HEK293 (cell line): ENCODE measurements around the gene HBZ.

Experiments used
- ZNF138 ChIP-seq: fragments of 450-650 bp; formaldehyde crosslinking; IDR thresholded peaks from 2 replicates; pipeline ENCODE4 v1.5.1; 2016; ENCODE audit warnings: missing biosample characterization, missing genetic modification characterization, borderline replicate concordance
- ZNF169 ChIP-seq: fragments of 450-650 bp; formaldehyde crosslinking; IDR thresholded peaks from 2 replicates; pipeline ENCODE4 v1.5.1; 2016; ENCODE audit warnings: missing biosample characterization, missing genetic modification characterization
- ZNF510 ChIP-seq: fragments of 450-650 bp; formaldehyde crosslinking; IDR thresholded peaks from 2 replicates; pipeline ENCODE4 v1.5.1; 2018; ENCODE audit warnings: mild to moderate bottlenecking, missing genetic modification characterization, missing biosample characterization; ENCODE audit not compliant: insufficient replicate concordance
- ZNF521 ChIP-seq: fragments of 450-650 bp; formaldehyde crosslinking; IDR thresholded peaks from 2 replicates; pipeline ENCODE4 v1.5.1; 2017; ENCODE audit warnings: missing biosample characterization, mild to moderate bottlenecking, missing genetic modification characterization
- TF ChIP-seq, protein P1 (sequence below): fragments of 450-650 bp; formaldehyde crosslinking; IDR thresholded peaks from 2 replicates; pipeline ENCODE4 v1.5.1; 2016; ENCODE audit warnings: missing biosample characterization, missing genetic modification characterization

DNA sequence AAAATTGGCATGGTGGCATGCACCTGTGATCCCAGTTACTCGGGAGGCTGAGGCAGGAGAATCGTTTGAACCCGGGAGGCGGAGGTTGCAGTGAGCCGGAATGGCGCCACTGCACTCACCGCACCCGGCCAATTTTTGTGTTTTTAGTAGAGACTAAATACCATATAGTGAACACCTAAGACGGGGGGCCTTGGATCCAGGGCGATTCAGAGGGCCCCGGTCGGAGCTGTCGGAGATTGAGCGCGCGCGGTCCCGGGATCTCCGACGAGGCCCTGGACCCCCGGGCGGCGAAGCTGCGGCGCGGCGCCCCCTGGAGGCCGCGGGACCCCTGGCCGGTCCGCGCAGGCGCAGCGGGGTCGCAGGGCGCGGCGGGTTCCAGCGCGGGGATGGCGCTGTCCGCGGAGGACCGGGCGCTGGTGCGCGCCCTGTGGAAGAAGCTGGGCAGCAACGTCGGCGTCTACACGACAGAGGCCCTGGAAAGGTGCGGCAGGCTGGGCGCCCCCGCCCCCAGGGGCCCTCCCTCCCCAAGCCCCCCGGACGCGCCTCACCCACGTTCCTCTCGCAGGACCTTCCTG lies 27.7 kb downstream of the HBZ start, which contains the start of gene HBQ1:
- TF ChIP-seq ZNF521 (tag by site-specific recombination) (no peak), ZNF510 (tag by site-specific recombination) (no peak), ZNF138 (tag by site-specific recombination) (no peak), ZNF169 (tag by site-specific recombination) (no peak)
- TF ChIP-seq, protein P1, sequence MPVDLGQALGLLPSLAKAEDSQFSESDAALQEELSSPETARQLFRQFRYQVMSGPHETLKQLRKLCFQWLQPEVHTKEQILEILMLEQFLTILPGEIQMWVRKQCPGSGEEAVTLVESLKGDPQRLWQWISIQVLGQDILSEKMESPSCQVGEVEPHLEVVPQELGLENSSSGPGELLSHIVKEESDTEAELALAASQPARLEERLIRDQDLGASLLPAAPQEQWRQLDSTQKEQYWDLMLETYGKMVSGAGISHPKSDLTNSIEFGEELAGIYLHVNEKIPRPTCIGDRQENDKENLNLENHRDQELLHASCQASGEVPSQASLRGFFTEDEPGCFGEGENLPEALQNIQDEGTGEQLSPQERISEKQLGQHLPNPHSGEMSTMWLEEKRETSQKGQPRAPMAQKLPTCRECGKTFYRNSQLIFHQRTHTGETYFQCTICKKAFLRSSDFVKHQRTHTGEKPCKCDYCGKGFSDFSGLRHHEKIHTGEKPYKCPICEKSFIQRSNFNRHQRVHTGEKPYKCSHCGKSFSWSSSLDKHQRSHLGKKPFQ (tag by site-specific recombination) = no peak
